GM20431 (cell line): Measurements from ENCODE around the gene AANAT.

Experiments used
- in situ Hi-C: fragments of 300-500 bp; cut with MseI, MboI; formaldehyde crosslinking; loops from one replicate; pipeline ENCODE4 v1.15.0; 2020; ENCODE audit warnings: low sequenced_read_pairs; ENCODE audit not compliant: unreplicated experiment

AANAT gene

DNA sequence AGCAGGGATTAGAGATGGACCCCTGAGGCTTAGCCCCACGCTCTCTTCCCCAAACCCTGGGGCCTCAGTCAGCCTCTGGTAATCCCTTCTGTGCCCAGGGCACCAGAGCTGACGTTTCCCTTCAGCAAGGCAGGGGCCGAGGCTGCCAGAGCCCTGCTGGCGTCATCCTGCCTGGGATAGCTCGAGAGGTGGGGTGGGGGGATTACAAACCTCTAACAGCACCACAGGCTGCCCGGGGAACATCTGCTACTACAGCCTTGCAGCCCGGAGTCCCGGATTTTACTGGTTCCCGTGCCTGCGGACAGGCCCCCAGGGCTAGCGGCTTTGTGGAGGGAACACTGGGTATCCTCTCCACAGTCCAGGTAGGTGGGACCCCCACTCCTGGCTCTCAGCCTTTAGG, at the start of gene AANAT:
Gene AANAT, plus strand, starts transcription at position 238 of the 400 bp plus-strand sequence. CDS start 1,144 bp downstream, outside the sequence.
- in situ Hi-C loops = loop anchor here (5.0 kb wide), 1 partner anchor 40 kb away; no protein-coding TSS in a partner anchor

DNA sequence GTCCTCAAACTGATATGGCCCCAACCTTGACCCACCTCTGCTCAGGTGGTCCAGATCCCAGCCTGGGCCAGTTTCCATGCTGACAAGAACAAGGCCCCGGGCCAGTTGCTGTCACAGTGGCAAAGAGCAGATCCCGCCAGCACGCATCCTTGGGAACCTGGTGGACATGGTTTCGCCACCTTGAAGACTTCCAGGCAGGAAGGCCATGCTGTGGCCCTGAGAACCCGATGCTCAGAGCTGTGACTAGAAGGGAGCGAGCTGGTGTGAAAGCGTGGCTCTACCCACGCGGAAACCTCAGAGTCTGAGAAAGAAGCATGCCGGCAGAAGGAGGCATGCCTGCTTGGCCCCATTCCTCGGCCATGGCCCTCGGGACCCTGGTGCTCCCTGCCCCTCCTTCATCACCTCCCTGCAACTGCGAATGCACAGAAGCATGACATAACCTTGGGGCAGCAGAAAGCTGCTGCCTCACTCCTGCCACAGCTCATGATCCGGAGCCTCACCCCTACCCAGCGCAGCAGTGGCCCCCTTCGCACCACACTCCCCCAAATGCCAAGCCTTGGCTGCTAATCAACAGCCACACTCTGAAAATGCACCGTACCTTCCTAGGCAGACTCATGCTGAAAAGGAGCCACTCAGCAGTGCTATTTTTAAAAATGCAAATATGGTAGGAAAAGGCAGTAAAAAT, 47.7 kb upstream of the AANAT start:
- in situ Hi-C loops = no loop called here

DNA sequence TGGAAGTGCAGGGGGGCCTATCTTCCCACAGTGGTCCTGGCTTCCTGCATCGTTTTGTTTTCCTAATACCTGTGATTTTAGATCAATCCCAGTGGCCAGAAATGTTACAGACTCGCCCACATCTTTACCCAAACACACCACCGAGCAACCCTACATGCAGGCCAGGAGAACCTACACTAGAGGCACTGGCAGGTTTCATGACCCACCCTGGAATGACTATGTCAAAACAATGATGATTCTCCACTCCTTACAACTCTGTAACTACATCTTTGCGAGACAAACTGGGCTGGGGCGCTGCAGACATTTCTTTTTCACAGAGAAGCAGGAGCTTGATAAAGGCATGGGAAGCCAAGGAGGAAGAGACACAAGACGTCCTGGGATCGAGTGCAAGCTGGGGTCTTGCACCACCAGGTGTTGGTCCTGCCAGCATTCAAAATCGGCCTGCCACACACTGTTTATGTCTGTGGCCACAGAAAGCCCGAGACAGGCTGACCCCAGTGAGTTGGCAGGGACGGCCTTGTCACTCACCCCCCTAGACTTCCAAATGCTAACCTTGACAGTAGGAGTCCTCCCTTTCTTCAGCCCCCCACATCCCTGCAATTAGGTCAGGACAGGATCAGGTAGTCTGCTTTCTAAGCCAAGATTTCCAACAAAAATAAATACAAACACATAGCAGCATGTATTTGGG, 46.9 kb upstream of the AANAT start:
- in situ Hi-C loops = no loop called here

DNA sequence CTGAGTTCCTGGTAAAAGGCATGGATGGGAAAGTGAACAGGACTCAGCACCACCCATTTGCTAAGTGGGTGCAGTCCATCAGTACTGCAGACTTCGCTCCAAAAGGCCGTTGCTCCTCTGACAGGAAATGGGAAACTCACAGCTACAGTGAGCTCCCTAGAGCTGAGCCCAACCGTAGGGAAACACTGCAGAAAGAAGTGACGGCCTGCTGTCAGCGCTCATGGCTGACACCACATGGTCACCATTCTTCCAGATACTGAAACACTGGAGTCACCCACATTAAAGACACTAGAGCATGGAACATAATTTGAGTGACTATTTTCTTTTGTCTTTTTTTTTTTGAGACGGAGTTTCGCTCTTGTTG, 46.4 kb upstream of the AANAT start:
- in situ Hi-C loops = no loop called here

DNA sequence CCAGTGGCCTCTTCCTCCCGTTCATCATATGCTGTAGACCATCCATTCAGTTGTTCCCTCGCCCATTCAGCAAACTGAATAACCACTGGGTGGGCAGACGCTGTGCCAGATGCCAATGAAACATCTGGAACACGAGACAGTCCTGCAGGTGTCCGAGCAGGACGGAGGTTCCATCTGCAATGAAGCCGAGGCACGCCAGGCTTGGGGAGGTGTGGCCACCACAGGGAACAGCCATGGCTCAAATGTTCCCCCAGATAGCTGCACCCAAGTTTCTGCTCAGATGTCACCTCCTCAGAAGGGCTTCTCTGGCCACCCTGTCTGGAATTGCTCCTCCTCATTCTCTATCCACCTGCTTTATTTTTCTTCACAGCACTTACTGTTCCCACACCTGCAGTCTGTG, 45.0 kb upstream of the AANAT start:
- in situ Hi-C loops = no loop called here

DNA sequence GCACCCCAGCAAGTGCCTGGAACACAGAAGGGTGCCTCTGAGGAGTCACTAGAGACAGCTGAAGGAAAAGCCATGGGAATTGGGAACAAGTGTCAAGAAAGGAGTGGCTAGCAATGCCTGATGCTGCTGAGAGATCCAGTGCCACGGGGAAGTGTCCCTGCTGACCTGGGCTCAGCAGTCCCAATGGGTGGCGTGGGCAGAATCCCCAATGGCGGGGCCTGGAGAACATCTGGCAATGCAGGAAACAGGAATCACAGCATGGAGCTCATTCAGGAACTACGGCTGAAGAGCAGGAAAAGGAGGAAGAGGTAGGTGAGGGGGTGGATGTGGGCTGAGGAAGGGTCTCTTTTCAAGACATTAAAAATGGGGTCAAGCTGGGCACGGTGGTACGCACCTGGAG, 44.5 kb upstream of the AANAT start:
- in situ Hi-C loops = no loop called here

GRCh38 chr17:76426853-76427252, 40.5 kb upstream of the AANAT start:
- in situ Hi-C loops = no loop called here

GRCh38 chr17:76427501-76428231, 39.7 kb upstream of the AANAT start:
- in situ Hi-C loops = no loop called here

DNA sequence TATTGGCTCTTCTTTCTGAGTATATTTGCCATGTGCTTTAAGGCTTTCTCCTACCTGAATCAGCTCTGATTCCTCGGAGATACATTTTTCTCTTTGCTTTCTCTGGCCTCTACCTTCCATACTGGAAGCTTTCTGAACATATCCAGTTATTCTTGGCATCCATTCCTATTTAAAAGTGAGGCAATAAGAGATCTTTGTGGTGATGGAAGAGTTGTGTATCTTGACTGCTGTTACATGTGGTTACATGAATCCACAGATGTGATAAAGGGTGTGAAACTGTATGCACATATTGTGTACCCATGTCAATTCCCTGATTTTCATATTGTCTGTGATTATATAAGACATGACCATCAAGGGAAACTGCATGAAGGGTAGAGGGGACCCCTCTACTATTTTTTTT, 38.9 kb upstream of the AANAT start:
- in situ Hi-C loops = no loop called here

GRCh38 chr17:76431509-76431908, 35.9 kb upstream of the AANAT start:
- in situ Hi-C loops = no loop called here

- in situ Hi-C loops = no loop called here
Measured at GRCh38 chr17:76432004-76432403, 35.4 kb upstream of the AANAT start.

GRCh38 chr17:76432712-76433336, 34.6 kb upstream of the AANAT start:
- in situ Hi-C loops = no loop called here

DNA sequence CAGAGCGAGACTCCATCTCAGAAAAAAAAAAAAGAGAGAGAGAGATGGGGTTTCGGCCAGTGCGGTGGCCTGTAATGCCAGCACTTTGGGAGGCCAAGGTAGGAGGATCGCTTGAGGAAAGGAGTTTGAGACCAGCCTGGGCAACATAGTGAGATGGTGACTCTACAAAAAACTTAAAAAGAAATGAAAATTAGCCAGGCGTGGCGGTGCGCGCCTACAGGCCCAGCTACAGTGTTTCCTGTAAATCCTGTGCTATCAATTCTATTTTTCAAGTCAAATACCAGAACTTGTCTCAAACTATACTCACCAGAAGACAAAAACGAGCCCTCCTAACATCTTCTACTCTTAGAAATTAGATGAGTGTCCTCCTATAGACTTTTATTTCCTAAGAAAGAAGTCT, 33.7 kb upstream of the AANAT start:
- in situ Hi-C loops = no loop called here

DNA sequence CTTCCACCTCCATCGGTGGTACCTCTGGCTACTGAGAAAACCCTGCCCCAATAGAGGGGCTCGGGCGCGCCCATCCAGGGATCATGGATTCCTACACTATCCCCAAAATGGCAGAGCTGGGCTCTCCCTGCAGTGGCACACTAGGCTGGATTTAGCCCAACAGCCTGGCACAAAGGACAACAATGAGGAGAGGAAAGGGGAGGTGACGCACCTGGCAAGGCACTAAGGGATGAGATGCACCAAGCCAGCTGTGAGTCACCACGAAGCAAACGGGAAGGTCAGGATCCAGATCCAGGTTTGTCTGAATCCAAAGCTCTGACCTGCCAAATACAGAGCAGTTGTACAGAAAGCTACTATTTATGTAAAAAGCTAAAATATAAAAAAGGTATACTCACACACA, 32.5 kb upstream of the AANAT start:
- in situ Hi-C loops = no loop called here

DNA sequence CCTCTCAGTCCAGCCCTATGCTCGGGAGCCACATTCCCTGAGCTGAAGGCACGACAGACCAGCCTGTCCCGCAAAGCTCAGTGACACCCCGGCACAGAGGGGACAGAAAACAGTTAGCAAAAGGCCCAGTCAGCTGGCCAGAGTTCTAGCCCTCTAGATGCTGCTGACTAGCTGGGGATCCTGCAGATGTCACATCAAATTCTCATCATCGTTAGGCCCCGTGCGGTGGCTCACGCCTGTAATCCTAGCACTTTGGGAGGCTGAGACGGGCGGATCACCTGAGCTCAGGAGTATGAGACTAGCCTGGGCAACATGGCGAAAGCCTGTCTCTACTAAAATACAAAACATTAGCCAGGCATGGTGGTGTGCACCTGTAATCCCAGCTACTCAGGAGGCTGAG, 31.7 kb upstream of the AANAT start:
- in situ Hi-C loops = no loop called here

DNA sequence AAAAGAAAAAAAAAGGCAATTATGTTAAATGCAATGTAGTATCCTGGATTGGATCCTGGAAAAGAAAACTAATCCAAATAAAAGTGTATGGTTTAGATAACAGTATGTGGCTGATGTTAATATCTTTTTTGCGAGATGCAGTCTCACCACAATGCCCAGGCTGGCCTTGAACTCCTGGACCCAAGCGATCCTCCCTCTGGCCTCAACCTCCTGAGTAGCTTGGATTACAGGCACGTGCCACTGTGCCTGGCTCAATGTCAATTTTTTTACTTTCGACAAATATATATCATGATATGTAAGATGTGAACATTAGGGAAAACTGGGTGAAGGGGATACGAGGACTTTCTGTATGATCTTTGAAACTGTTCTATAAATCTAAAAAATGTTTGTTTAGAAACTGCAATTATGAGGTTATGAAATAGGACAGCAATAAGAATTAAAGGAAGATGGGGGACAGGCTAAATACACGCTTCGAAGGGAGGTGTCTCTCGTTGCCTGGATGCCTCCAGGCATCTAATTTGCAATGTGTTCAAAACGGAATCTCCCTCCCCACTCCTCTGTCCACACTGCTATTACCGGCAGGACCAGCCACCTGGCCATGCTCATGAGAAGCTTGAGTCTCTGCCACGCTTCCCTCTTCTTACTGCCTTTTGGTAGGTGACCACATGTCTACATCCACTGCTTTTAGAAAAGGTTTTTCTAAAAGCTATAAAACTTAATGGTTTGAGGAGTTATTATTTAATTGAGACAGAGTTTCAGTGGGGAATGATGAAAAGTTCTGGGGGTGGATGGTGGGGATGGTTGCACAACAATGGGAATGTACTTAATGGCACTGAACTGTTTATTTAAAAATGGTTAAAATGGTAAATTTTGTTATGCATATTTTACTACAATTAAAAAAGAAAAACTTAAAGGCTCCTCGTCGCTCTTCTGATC, 29.7 kb upstream of the AANAT start:
- in situ Hi-C loops = no loop called here

- in situ Hi-C loops = no loop called here
Measured at GRCh38 chr17:76438906-76439305, 28.5 kb upstream of the AANAT start.

- in situ Hi-C loops = no loop called here
Measured at GRCh38 chr17:76439314-76439928, 28.0 kb upstream of the AANAT start.

GRCh38 chr17:76440751-76441362, 26.5 kb upstream of the AANAT start:
- in situ Hi-C loops = no loop called here
